ENCODE results near the gene FAM186B. TPM values are rescaled to one million over a fixed set of nuclear protein-coding genes. Genes with fewer than 3 reads are reported as not detected.

The FAM186B gene
- total RNA-seq, 1 experiment from 2014 or later, result 0.17 TPM

GRCh38 chr12:49537752-49538509, 67.5 kb downstream of the FAM186B start:
- DNase-seq (ENCODE audit: low read depth), result no peak

Other genes starting within 250 kb of the FAM186B start
- gene SPATS2, start 238.2 kb downstream of the FAM186B start, total RNA-seq (2014; rRNA removed; shearing (Covaris generic)), result 20.9 and 32.3 TPM in 2 replicates
- gene KCNH3, start 66.6 kb downstream of the FAM186B start, total RNA-seq (2014; rRNA removed; shearing (Covaris generic)), result 0.40 TPM in 1 of 2 replicates, not detected in the other
- 92.9 and 102 TPM in 2 replicates for gene MCRS1, start 37.5 kb downstream of the FAM186B start, total RNA-seq (2014; rRNA removed; shearing (Covaris generic))
- 5.3 and 5.9 TPM in 2 replicates for gene PRPF40B, start 17.9 kb upstream of the FAM186B start, total RNA-seq (2014; rRNA removed; shearing (Covaris generic))
- 41.9 and 51.7 TPM in 2 replicates for gene FMNL3, start 101.8 kb upstream of the FAM186B start, total RNA-seq (2014; rRNA removed; shearing (Covaris generic))
- gene TMBIM6, start 135.9 kb upstream of the FAM186B start, total RNA-seq (2014; rRNA removed; shearing (Covaris generic)), result 379 and 454 TPM in 2 replicates
- 12.9 and 14.3 TPM in 2 replicates for gene NCKAP5L, start 222.8 kb upstream of the FAM186B start, total RNA-seq (2014; rRNA removed; shearing (Covaris generic))
- 4.7 and 6.4 TPM in 2 replicates for gene BCDIN3D, start 237.5 kb upstream of the FAM186B start, total RNA-seq (2014; rRNA removed; shearing (Covaris generic))

Data from Daoy (cell line).